AG04449 (cell line): ENCODE results near the gene CBLC.
"Not testable (repeated sequence)": the region's sequence is repeated elsewhere in the genome, so short reads cannot be mapped to it uniquely, and the experiment has no call there.

Experiments
- CTCF ChIA-PET: fragments of 350-600 bp; formaldehyde crosslinking; extraction: SDS; loops from one replicate; lab custom pipeline; 2021; ENCODE audit warnings: antibody characterized with exemption; lab: Yijun Ruan, JAX
- POLR2A ChIA-PET: fragments of 400-600, 350-600 bp; formaldehyde crosslinking; extraction: SDS; loops from one replicate; lab custom pipeline; 2020; ENCODE audit warnings: antibody characterized with exemption, inconsistent platforms; lab: Yijun Ruan, JAX
- DNase-seq: peaks from one replicate; pipeline ENCODE4 v3.0.0-alpha.2; 2010; ENCODE audit warnings: low read depth, low spot score
- H3K4me3 ChIP-seq: 2 replicates; pipeline ENCODE4 v1.5.1; 2011; ENCODE audit warnings: low read depth, mild to moderate bottlenecking, control low read depth, low read length
- TF ChIP-seq, protein P1 (sequence below): IDR thresholded peaks from one replicate; pipeline ENCODE4 v1.5.1; 2011; ENCODE audit warnings: mild to moderate bottlenecking, moderate library complexity, low read length, control low read depth, inconsistent platforms; ENCODE audit not compliant: insufficient read depth; ENCODE audit errors: missing control alignments

Gene CBLC

GRCh38 chr19:44762038-44762437 is 15.7 kb upstream of the CBLC start:
- H3K4me3 ChIP-seq, result no peak overlapping the region
- CTCF ChIA-PET, result interaction anchor here (4.4 to 15.1 kb wide), 2 partner anchors 10 to 37 kb away, joined by 23 to 694 read pairs; no protein-coding TSS in a partner anchor
- DNase-seq, result no peak
- TF ChIP-seq, protein P1, sequence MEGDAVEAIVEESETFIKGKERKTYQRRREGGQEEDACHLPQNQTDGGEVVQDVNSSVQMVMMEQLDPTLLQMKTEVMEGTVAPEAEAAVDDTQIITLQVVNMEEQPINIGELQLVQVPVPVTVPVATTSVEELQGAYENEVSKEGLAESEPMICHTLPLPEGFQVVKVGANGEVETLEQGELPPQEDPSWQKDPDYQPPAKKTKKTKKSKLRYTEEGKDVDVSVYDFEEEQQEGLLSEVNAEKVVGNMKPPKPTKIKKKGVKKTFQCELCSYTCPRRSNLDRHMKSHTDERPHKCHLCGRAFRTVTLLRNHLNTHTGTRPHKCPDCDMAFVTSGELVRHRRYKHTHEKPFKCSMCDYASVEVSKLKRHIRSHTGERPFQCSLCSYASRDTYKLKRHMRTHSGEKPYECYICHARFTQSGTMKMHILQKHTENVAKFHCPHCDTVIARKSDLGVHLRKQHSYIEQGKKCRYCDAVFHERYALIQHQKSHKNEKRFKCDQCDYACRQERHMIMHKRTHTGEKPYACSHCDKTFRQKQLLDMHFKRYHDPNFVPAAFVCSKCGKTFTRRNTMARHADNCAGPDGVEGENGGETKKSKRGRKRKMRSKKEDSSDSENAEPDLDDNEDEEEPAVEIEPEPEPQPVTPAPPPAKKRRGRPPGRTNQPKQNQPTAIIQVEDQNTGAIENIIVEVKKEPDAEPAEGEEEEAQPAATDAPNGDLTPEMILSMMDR, result no peak
- POLR2A ChIA-PET, result interaction anchor here (2.2 kb wide), 1 partner anchor 8 kb away, joined by 12 read pairs; no protein-coding TSS in a partner anchor

DNA sequence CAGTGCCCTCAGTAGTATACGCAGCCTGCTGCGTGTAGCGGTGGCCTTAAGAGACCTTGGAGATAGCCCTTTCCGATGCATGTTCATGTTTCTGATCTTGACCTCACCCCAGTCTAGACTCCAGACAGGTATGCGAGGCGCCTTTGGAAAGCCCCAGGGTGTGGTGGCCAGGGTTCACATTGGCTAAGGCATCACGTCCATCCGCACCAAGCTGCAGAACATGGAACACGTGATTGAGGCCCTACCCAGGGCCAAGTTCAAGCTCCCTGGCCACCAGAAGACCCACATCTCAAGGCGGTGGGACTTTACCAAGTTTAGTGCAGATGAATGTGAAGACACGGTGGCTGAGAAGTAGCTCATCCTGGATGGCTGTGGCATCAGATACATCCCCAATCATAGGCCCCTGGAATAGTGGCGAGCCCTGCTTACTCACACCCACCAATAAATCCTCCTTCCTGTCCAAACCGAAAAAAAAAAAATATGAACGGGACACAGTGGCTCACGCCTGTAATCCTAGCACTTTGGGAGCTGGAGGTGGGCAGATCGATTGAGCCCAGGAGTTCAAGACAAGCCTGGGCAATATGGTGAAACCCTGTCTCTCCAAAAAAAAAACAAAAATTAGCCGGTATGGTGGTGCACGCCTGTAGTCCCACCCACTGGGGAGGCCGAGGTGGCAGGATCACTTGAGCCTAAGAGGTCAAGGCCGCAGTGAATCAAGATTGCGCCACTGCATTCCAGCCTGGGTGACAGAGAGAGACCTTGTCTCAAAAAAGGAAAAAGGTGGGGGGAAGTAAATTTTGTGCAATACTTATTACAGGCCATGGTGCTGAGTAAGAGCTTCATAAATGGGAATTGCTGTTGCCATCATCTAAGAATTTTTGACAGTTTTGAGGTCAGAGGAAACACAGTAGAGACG is 12.4 kb upstream of the CBLC start:
- ChIA-PET CTCF (interaction anchor here (0.7 to 15.1 kb wide), 12 partner anchors 7 to 193 kb away, joined by 3 to 694 read pairs (median 5); no protein-coding TSS in a partner anchor), POLR2A (interaction anchor here (0.6 to 0.8 kb wide), 2 partner anchors 16 to 21 kb away, joined by 3 read pairs; partner anchors contain the start of gene BCL3)
- no peak overlapping the region for H3K4me3 ChIP-seq
- DNase-seq, result no peak
- TF ChIP-seq, protein P1, result no peak

GRCh38 chr19:44765949-44766335 is 11.7 kb upstream of the CBLC start:
- TF ChIP-seq, protein P1, result no peak
- POLR2A ChIA-PET, result interaction anchor here (0.6 to 0.8 kb wide), 2 partner anchors 17 to 21 kb away, joined by 3 read pairs; partner anchors contain the start of gene BCL3
- CTCF ChIA-PET, result interaction anchor here (0.7 to 15.1 kb wide), 9 partner anchors 8 to 194 kb away, joined by 3 to 694 read pairs (median 5); no protein-coding TSS in a partner anchor

DNA sequence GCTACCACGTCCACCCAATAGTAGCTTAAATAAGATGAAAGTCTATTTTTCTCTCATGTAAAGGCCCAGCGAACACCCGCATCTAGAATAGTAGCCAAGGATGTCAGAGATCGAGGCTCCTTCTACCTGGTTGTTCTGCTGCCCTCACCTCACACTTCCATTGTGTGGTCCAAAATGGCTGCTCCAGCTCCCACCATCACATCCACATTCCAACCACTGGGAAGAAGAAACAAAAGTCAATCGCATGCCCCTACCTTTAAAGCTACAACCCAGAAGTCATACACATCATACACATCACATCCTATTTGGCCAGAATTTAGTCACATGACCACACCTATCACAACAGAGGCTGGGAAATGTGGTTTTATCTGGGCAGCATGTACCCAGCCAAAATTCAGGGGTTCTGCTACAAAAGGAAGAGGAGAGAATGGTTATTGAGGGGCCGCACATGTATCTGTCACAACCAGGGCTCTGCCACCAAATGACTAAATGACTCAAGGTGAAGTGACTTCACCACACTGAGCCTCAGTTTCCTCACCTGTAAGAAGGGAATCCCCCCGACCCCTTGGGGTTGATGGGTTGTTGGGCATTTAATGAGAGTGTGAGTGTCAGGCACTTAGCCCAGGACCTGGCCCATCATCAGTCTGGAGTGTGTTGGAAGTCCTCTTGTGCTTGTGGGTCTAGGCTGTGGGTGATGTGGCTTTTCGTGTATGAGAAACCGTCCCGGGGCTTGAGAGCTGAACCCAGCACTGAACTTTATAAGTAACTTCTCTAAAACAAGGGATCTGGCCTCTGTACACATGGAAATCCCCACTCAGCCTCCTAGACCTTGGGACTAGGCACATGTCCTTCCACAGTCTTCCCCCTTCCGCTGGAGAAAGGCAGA is 10.2 kb upstream of the CBLC start:
- CTCF ChIA-PET, result interaction anchor here (0.6 to 15.1 kb wide), 11 partner anchors 10 to 138 kb away, joined by 3 to 694 read pairs (median 5); partner anchors contain the start of gene BCL3
- no peak overlapping the region for H3K4me3 ChIP-seq
- no peak for DNase-seq
- TF ChIP-seq, protein P1, result no peak
- POLR2A ChIA-PET, result interaction anchor here (1.1 to 1.2 kb wide), 2 partner anchors 9 to 44 kb away, joined by 3 to 4 read pairs; no protein-coding TSS in a partner anchor

More at GRCh38 chr19:44765949-44766335, 11.7 kb upstream of the CBLC start:
- H3K4me3 ChIP-seq, result no peak overlapping the region
- DNase-seq, result no peak

- CTCF ChIA-PET, result interaction anchor here (0.7 to 15.1 kb wide), 48 partner anchors 9 to 973 kb away, joined by 3 to 694 read pairs (median 6); partner anchors contain the start of genes BCAM, NECTIN2, PVR and ZNF180
- TF ChIP-seq, protein P1, result peak; percentile 67
- DNase-seq, result no peak
- no peak overlapping the region for H3K4me3 ChIP-seq
- POLR2A ChIA-PET, result interaction anchor here (0.6 to 1.3 kb wide), 2 partner anchors 16 to 18 kb away, joined by 3 to 4 read pairs; no protein-coding TSS in a partner anchor
Measured at GRCh38 chr19:44770550-44771257, 7.0 kb upstream of the CBLC start.

DNA sequence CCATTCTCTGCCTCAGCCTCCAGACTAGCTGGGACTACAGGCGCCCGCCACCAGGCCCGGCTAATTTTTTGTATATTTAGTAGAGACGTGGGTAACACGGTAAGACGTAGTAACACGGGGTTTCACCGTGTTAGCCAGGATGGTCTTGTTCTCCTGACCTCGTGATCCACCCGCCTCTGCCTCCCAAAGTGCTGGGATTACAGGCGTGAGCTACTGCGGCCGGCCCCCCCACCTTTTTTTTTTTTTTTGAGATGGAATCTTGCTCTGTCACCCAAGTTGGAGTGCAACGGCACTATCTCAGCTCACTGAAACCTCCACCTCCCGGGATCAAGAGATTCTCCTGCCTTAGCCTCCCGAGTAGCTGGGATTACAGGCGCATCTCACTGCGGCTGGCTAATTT is 5.5 kb upstream of the CBLC start:
- DNase-seq, H3K4me3 ChIP-seq, POLR2A ChIA-PET: not testable (repeated sequence)
- CTCF ChIA-PET, result interaction anchor here (1.1 to 15.1 kb wide), 19 partner anchors 8 to 231 kb away, joined by 3 to 694 read pairs (median 20); partner anchors contain the start of genes BCAM and NECTIN2
